SJCRH30 (cell line): ENCODE measurements around the gene IGSF8. TPM values are rescaled to one million over a fixed set of nuclear protein-coding genes. Genes with fewer than 3 reads are reported as not detected.

Experiments used
- DNase-seq, 2 experiments: peaks; one replicate each; pipeline ENCODE4 v3.0.0-alpha.2; 2015 to 2020
- H3K27ac ChIP-seq: fragments of 250-450 bp; sonication (Bioruptor Pico); 2 replicates; pipeline ENCODE4 v1.5.1; 2020; ENCODE audit warnings: mild to moderate bottlenecking, moderate library complexity
- H3K27me3 ChIP-seq: fragments of 250-450 bp; sonication (Bioruptor Pico); 2 replicates; pipeline ENCODE4 v1.5.1; 2020; ENCODE audit warnings: mild to moderate bottlenecking, moderate library complexity
- H3K36me3 ChIP-seq: fragments of 250-450 bp; sonication (Bioruptor Pico); 2 replicates; pipeline ENCODE4 v1.5.1; 2020; ENCODE audit warnings: mild to moderate bottlenecking, moderate library complexity
- H3K4me1 ChIP-seq: fragments of 250-450 bp; sonication (Bioruptor Pico); 2 replicates; pipeline ENCODE4 v1.5.1; 2020; ENCODE audit warnings: mild to moderate bottlenecking, moderate library complexity
- H3K4me3 ChIP-seq: fragments of 250-450 bp; sonication (Bioruptor Pico); 2 replicates; pipeline ENCODE4 v1.5.1; 2020; ENCODE audit warnings: mild to moderate bottlenecking, moderate library complexity
- H3K9me3 ChIP-seq: fragments of 250-450 bp; sonication (Bioruptor Pico); replicated peaks from 2 replicates; pipeline ENCODE4 v1.5.1; 2020; ENCODE audit warnings: mild to moderate bottlenecking, moderate library complexity
- total RNA-seq: library from RNA; depleted of rRNA; stranded (reverse); fragments of >200 nt; shearing (Covaris generic); gene quantifications from 2 replicates; pipeline ENCODE4 v1.2.3, GENCODE V29; 2014

Gene IGSF8
- total RNA-seq, 1 experiment from 2014 or later: 6.8 TPM

GRCh38 chr1:160078512-160079195 is 19.8 kb downstream of the IGSF8 start:
- no peaks in the 10 kb centered on the region for H3K9me3 ChIP-seq
- H3K27me3 ChIP-seq: 0 out of 2 replicates have a peak, but pooled peaks cover 5% of the 10 kb centered on the region
- DNase-seq: peak; percentile 42 to 72
- no peak overlapping the region for H3K4me3 ChIP-seq
- no peak overlapping the region for H3K27ac ChIP-seq
- H3K36me3 ChIP-seq: no peaks in the 10 kb centered on the region
- H3K4me1 ChIP-seq: no peaks in the 10 kb centered on the region; the same call in 1 of the 2 replicates

GRCh38 chr1:160077486-160077885 is 20.9 kb downstream of the IGSF8 start:
- Histone ChIP-seq H3K9me3 (no peaks in the 10 kb centered on the region), H3K36me3 (no peaks in the 10 kb centered on the region), H3K4me1 (no peaks in the 10 kb centered on the region; the same call in 1 of the 2 replicates), H3K4me3 (no peak overlapping the region), H3K27ac (no peak overlapping the region), H3K27me3 (0 out of 2 replicates have a peak, but pooled peaks cover 5% of the 10 kb centered on the region)
- DNase-seq: no peak

- peaks cover 7% of the 10 kb centered on the region; the same call in 1 of the 2 replicates for H3K27me3 ChIP-seq
- peak in 1 of 2 experiments; percentile 31 for DNase-seq
- H3K4me3 ChIP-seq: no peak overlapping the region
- H3K36me3 ChIP-seq: no peaks in the 10 kb centered on the region
- H3K27ac ChIP-seq: no peak overlapping the region
- H3K9me3 ChIP-seq: no peaks in the 10 kb centered on the region
- H3K4me1 ChIP-seq: no peaks in the 10 kb centered on the region; the same call in 1 of the 2 replicates
Observed at GRCh38 chr1:160076295-160076694, 22.1 kb downstream of the IGSF8 start.

- H3K4me3 ChIP-seq: no peak overlapping the region
- H3K9me3 ChIP-seq: no peaks in the 10 kb centered on the region
- H3K4me1 ChIP-seq: no peaks in the 10 kb centered on the region; the same call in 1 of the 2 replicates
- H3K27ac ChIP-seq: no peak overlapping the region
- no peaks in the 10 kb centered on the region for H3K36me3 ChIP-seq
- no peak for DNase-seq
- H3K27me3 ChIP-seq: peaks cover 10% of the 10 kb centered on the region; the same call in 1 of the 2 replicates
Observed at GRCh38 chr1:160075836-160076235, 22.6 kb downstream of the IGSF8 start.

GRCh38 chr1:160074865-160075264 is 23.6 kb downstream of the IGSF8 start:
- no peak for DNase-seq
- Histone ChIP-seq H3K27me3 (peaks cover 10% of the 10 kb centered on the region; the same call in 1 of the 2 replicates), H3K36me3 (no peaks in the 10 kb centered on the region), H3K9me3 (no peaks in the 10 kb centered on the region), H3K4me3 (no peak overlapping the region), H3K27ac (no peak overlapping the region), H3K4me1 (no peaks in the 10 kb centered on the region)

- DNase-seq: no peak
- H3K27ac ChIP-seq: no peak overlapping the region
- H3K4me1 ChIP-seq: no peaks in the 10 kb centered on the region
- H3K36me3 ChIP-seq: no peaks in the 10 kb centered on the region
- no peak overlapping the region for H3K4me3 ChIP-seq
- H3K27me3 ChIP-seq: peaks cover 22% of the 10 kb centered on the region; the same call in 1 of the 2 replicates
- no peaks in the 10 kb centered on the region for H3K9me3 ChIP-seq
Observed at GRCh38 chr1:160071289-160071688, 27.1 kb downstream of the IGSF8 start.

GRCh38 chr1:160070243-160071163 is 27.9 kb downstream of the IGSF8 start:
- no peak overlapping the region for H3K27ac ChIP-seq
- H3K4me3 ChIP-seq: peak overlapping the region; percentile 56
- no peaks in the 10 kb centered on the region for H3K9me3 ChIP-seq
- H3K36me3 ChIP-seq: no peaks in the 10 kb centered on the region
- H3K4me1 ChIP-seq: no peaks in the 10 kb centered on the region
- H3K27me3 ChIP-seq: peaks cover 22% of the 10 kb centered on the region; the same call in 1 of the 2 replicates
- peak; percentile 84 to 87 for DNase-seq

GRCh38 chr1:160069460-160070231 is 28.8 kb downstream of the IGSF8 start, which contains the start of gene KCNJ10:
Gene KCNJ10, minus strand, starts transcription at chr1:160070160. Its CDS starts 27,628 bp downstream, at chr1:160042532.
- Histone ChIP-seq H3K9me3 (no peaks in the 10 kb centered on the region), H3K27ac (no peak within 1 kb of the TSS)

GRCh38 chr1:160068225-160068624 is 30.2 kb downstream of the IGSF8 start:
- no peak for DNase-seq
- Histone ChIP-seq H3K36me3 (no peaks in the 10 kb centered on the region), H3K27ac (no peak overlapping the region), H3K4me1 (no peaks in the 10 kb centered on the region), H3K27me3 (peaks cover 25% of the 10 kb centered on the region; the same call in 1 of the 2 replicates), H3K9me3 (no peaks in the 10 kb centered on the region), H3K4me3 (no peak overlapping the region)

More at GRCh38 chr1:160069460-160070231, 28.8 kb downstream of the IGSF8 start, which contains the start of gene KCNJ10:
- H3K4me1 ChIP-seq: no peaks in the 10 kb centered on the region
- DNase-seq: no peak
- H3K4me3 ChIP-seq: peak within 1 kb of the TSS; percentile 56
- no peaks in the 10 kb centered on the region for H3K36me3 ChIP-seq
- peaks cover 25% of the 10 kb centered on the region; the same call in 1 of the 2 replicates for H3K27me3 ChIP-seq

- H3K4me3 ChIP-seq: no peak overlapping the region
- no peaks in the 10 kb centered on the region for H3K9me3 ChIP-seq
- H3K4me1 ChIP-seq: no peaks in the 10 kb centered on the region
- no peaks in the 10 kb centered on the region for H3K36me3 ChIP-seq
- peaks cover 27% of the 10 kb centered on the region; the same call in 1 of the 2 replicates for H3K27me3 ChIP-seq
- no peak overlapping the region for H3K27ac ChIP-seq
- no peak for DNase-seq
Observed at GRCh38 chr1:160066829-160067745, 31.3 kb downstream of the IGSF8 start.

GRCh38 chr1:160064746-160065145 is 33.7 kb downstream of the IGSF8 start:
- H3K9me3 ChIP-seq: no peaks in the 10 kb centered on the region
- no peaks in the 10 kb centered on the region for H3K36me3 ChIP-seq
- H3K4me1 ChIP-seq: no peaks in the 10 kb centered on the region
- H3K27ac ChIP-seq: no peak overlapping the region
- no peak overlapping the region for H3K4me3 ChIP-seq
- H3K27me3 ChIP-seq: peaks cover 25% of the 10 kb centered on the region; the same call in 1 of the 2 replicates
- no peak for DNase-seq

- no peaks in the 10 kb centered on the region for H3K4me1 ChIP-seq
- DNase-seq: no peak
- peaks cover 23% of the 10 kb centered on the region; the same call in 1 of the 2 replicates for H3K27me3 ChIP-seq
- no peak overlapping the region for H3K4me3 ChIP-seq
- H3K27ac ChIP-seq: no peak overlapping the region
- no peaks in the 10 kb centered on the region for H3K36me3 ChIP-seq
- no peaks in the 10 kb centered on the region for H3K9me3 ChIP-seq
Observed at GRCh38 chr1:160064164-160064563, 34.3 kb downstream of the IGSF8 start.

- H3K4me3 ChIP-seq: no peak overlapping the region
- H3K36me3 ChIP-seq: no peaks in the 10 kb centered on the region
- no peak for DNase-seq
- peaks cover 19% of the 10 kb centered on the region; the same call in 1 of the 2 replicates for H3K27me3 ChIP-seq
- no peaks in the 10 kb centered on the region for H3K4me1 ChIP-seq
- H3K27ac ChIP-seq: no peak overlapping the region
- no peaks in the 10 kb centered on the region for H3K9me3 ChIP-seq
Observed at GRCh38 chr1:160063176-160063575, 35.2 kb downstream of the IGSF8 start.
